ENCODE results near the gene MYLK. TPM values are rescaled to one million over a fixed set of nuclear protein-coding genes. Genes with fewer than 3 reads are reported as not detected.

The MYLK gene
- total and polyA plus RNA-seq, 2 of the 4 experiments (the other 2 are of a cell fraction): 299 to 484 TPM

GRCh38 chr3:123755501-123755900, 128.6 kb downstream of the MYLK start:
- no TSS peak for BruUV-seq (replicated peaks)

More at GRCh38 chr3:123755501-123755900, 128.6 kb downstream of the MYLK start:
- Histone ChIP-seq H3K4me1 (ENCODE audit: control insufficient read depth, insufficient read depth, low read length) (peaks cover 35% of the 10 kb centered on the region), H3K56ac (ENCODE audit: extremely low read depth, insufficient read depth, low read length) (no peak overlapping the region), H3K9me1 (ENCODE audit: insufficient read depth, low read length) (peaks cover 47% of the 10 kb centered on the region), H2AK5ac (ENCODE audit: low read depth, low read length) (peak overlapping the region; percentile 88; the same call in 1 of the 2 replicates), H4K20me1 (ENCODE audit: insufficient read depth, low read length) (no peaks in the 10 kb centered on the region), H3K23ac (ENCODE audit: low read depth, low read length) (peak overlapping the region; percentile 52; the same call in 1 of the 2 replicates), H4K91ac (ENCODE audit: insufficient read depth, low read depth, low read length) (peak overlapping the region; percentile 93), H4K8ac (ENCODE audit: low read depth in 2 of 2, low read length in 2 of 2) (peak overlapping the region; percentile 77 to 80), H3K18ac (ENCODE audit: low read depth, low read length) (peak overlapping the region; percentile 32), H2BK15ac (ENCODE audit: low read depth, low read length) (peak overlapping the region; percentile 54; the same call in 2 of the 3 replicates), H3K79me1 (ENCODE audit: low read depth in 1 of 2, low read length in 2 of 2) (peaks cover 43 to 83% of the 10 kb centered on the region in 2 experiments), H3K27ac (ENCODE audit: insufficient read depth, low read length) (peak overlapping the region; percentile 48; the same call in 1 of the 2 replicates), H3K27me3 (ENCODE audit: control insufficient read depth, insufficient read depth, low read length) (no peaks in the 10 kb centered on the region), H3K4me3 (ENCODE audit: insufficient read depth, low read depth, low read length) (no peak overlapping the region), H3K9me3 (ENCODE audit: control insufficient read depth, insufficient read depth, low read length) (no peaks in the 10 kb centered on the region), H2AFZ (replicated peaks; ENCODE audit: low read length, poor library complexity) (no peak overlapping the region), H2AK9ac (replicated peaks; ENCODE audit: low read depth, low read length, poor library complexity) (no peak overlapping the region), H3K4me2 (ENCODE audit: low read depth, low read length) (no peak overlapping the region), H2BK20ac (ENCODE audit: low read depth, low read length) (peak overlapping the region; percentile 89), H2BK5ac (ENCODE audit: low read depth, low read length, poor library complexity, severe bottlenecking) (peak overlapping the region; percentile 61), H3K9ac (ENCODE audit: low read depth, low read length) (no peak overlapping the region), H3K4ac (ENCODE audit: low read depth, low read length) (peak overlapping the region; percentile 96), H2BK120ac (ENCODE audit: low read depth, low read length) (peak overlapping the region; percentile 87), H3K14ac (replicated peaks; ENCODE audit: low read depth, low read length) (peak overlapping the region; percentile 75), H4K5ac (ENCODE audit: low read depth, low read length) (peak overlapping the region; percentile 87), H3K36me3 (ENCODE audit: control insufficient read depth, insufficient read depth, low read length) (peaks cover 26% of the 10 kb centered on the region)
- WGBS, 2 experiments (ENCODE audit: extremely low coverage in 2 of 2, insufficient read length in 1 of 2): no CpG with 5 or more reads among the region's 2 CpGs
- TF ChIP-seq RFX5 (IDR thresholded peaks at IDR 0.05; ENCODE audit: low read depth, low read length): no peak
- TF ChIP-seq SMC3 (IDR thresholded peaks at IDR 0.05; ENCODE audit: low read depth, low read length): no peak
- TF ChIP-seq BHLHE40 (IDR thresholded peaks at IDR 0.05; ENCODE audit: low read depth, low read length): no peak
- no peak for TF ChIP-seq CTCF (conservative IDR thresholded peaks at IDR 0.05; ENCODE audit: low read depth, low read length)
- no peak for TF ChIP-seq USF2 (IDR thresholded peaks at IDR 0.05; ENCODE audit: low read depth, low read length)
- TF ChIP-seq FOS (IDR thresholded peaks at IDR 0.05; ENCODE audit: low read depth, low read length): no peak
- TF ChIP-seq NFE2L2 (IDR thresholded peaks at IDR 0.05; ENCODE audit: low read depth, low read length): no peak
- no peak for TF ChIP-seq RAD21 (IDR thresholded peaks at IDR 0.05; ENCODE audit: low read length)
- no peak for TF ChIP-seq MAZ (IDR thresholded peaks at IDR 0.05; ENCODE audit: borderline replicate concordance, low read depth, low read length)
- no peak for TF ChIP-seq ELK1 (IDR thresholded peaks at IDR 0.05; ENCODE audit: borderline replicate concordance, low read depth, low read length)
- TF ChIP-seq MXI1 (IDR thresholded peaks at IDR 0.05; ENCODE audit: borderline replicate concordance, low read depth, low read length): no peak
- no peak for TF ChIP-seq MAFK (IDR thresholded peaks at IDR 0.05; ENCODE audit: low read depth, low read length)
- no peak for TF ChIP-seq CHD1 (IDR thresholded peaks at IDR 0.05; ENCODE audit: low read depth, low read length)
- no peak for TF ChIP-seq RCOR1 (IDR thresholded peaks at IDR 0.05; ENCODE audit: insufficient replicate concordance, low read length)
- TF ChIP-seq CEBPB (IDR thresholded peaks at IDR 0.05; ENCODE audit: low read depth, low read length): no peak
- no peak for TF ChIP-seq POLR2A (IDR thresholded peaks at IDR 0.05; ENCODE audit: low read depth, low read length)
- in situ Hi-C loops (cut with MboI; ENCODE audit: low sequenced_read_pairs) (no loop called here), dilution Hi-C loops (cut with HindIII; ENCODE audit: low sequenced_read_pairs, unreplicated experiment) (no loop called here), intact Hi-C loops (cut with micrococcal nuclease) (no loop called here)
- CTCF ChIA-PET: interaction anchor here (0.9 kb wide), 1 partner anchor 33 kb away, joined by 5 read pairs; no protein-coding TSS in a partner anchor
- ATAC-seq (ENCODE audit: low read depth): no peak
- POLR2A ChIA-PET (ENCODE audit: unreplicated experiment): no interaction called here
- DNase-seq: no peak

Measured in IMR-90 (cell line).